ENCODE measurements around the gene CNTRL. TPM values are rescaled to one million over a fixed set of nuclear protein-coding genes. Genes with fewer than 3 reads are reported as not detected.

Gene CNTRL
- total RNA-seq, 1 experiment from 2014 or later, result 44.9 TPM

DNA sequence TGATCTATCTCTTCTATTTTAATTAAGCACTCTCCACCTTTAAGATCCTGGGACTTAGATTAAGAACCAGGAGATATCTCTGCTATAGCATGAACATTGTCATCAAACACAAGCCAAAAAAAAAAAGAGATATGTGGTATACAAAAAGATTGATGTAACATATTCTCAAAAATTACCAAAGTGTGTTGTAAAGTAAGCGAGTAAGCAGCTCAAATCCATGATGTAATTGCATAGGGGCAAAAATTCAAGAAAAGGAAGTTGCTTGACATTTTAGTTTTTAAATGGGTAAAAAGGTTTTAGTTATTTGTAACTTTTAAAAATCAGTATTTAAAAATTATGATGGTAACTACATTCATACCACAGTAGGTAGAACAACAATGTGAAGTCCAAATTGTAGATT, 40.7 kb downstream of the CNTRL start:
- H3K4me3 ChIP-seq, result no peak overlapping the region
- H3K36me3 ChIP-seq (ENCODE audit: low read depth), result no peaks in the 10 kb centered on the region
- H3K27me3 ChIP-seq (ENCODE audit: insufficient read depth, low read depth), result no peaks in the 10 kb centered on the region
- ChIA-PET CTCF (no interaction called here), POLR2A (ENCODE audit: unreplicated experiment) (interaction anchor here (0.7 kb wide), 1 partner anchor 71 kb away, joined by 3 read pairs; no protein-coding TSS in a partner anchor)
- BruUV-seq (replicated peaks), result no TSS peak
- H3K79me2 ChIP-seq (ENCODE audit: low read depth), result no peaks in the 10 kb centered on the region
- DNase-seq, result no peak
- H3K4me2 ChIP-seq, result no peak overlapping the region
- H2AFZ ChIP-seq, result no peak overlapping the region
- intact Hi-C loops (cut with micrococcal nuclease; ENCODE audit: unreplicated experiment), result no loop called here
- H3K9me2 ChIP-seq (ENCODE audit: insufficient read depth), result no peaks in the 10 kb centered on the region
- H3K4me1 ChIP-seq (replicated peaks; ENCODE audit: insufficient read depth), result no peaks in the 10 kb centered on the region
- no peak overlapping the region for H3K27ac ChIP-seq
- no peaks in the 10 kb centered on the region for H4K20me1 ChIP-seq (ENCODE audit: insufficient read depth)
- no peaks in the 10 kb centered on the region for H3F3A ChIP-seq (ENCODE audit: insufficient read depth, low read depth)
- no peak for TF ChIP-seq EZH2 (IDR thresholded peaks at IDR 0.05; ENCODE audit: low read depth)
- TF ChIP-seq, protein P1, sequence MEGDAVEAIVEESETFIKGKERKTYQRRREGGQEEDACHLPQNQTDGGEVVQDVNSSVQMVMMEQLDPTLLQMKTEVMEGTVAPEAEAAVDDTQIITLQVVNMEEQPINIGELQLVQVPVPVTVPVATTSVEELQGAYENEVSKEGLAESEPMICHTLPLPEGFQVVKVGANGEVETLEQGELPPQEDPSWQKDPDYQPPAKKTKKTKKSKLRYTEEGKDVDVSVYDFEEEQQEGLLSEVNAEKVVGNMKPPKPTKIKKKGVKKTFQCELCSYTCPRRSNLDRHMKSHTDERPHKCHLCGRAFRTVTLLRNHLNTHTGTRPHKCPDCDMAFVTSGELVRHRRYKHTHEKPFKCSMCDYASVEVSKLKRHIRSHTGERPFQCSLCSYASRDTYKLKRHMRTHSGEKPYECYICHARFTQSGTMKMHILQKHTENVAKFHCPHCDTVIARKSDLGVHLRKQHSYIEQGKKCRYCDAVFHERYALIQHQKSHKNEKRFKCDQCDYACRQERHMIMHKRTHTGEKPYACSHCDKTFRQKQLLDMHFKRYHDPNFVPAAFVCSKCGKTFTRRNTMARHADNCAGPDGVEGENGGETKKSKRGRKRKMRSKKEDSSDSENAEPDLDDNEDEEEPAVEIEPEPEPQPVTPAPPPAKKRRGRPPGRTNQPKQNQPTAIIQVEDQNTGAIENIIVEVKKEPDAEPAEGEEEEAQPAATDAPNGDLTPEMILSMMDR (conservative IDR thresholded peaks at IDR 0.05), result no peak
- no peaks in the 10 kb centered on the region for H3K9me3 ChIP-seq (ENCODE audit: insufficient read depth, low read depth)

DNA sequence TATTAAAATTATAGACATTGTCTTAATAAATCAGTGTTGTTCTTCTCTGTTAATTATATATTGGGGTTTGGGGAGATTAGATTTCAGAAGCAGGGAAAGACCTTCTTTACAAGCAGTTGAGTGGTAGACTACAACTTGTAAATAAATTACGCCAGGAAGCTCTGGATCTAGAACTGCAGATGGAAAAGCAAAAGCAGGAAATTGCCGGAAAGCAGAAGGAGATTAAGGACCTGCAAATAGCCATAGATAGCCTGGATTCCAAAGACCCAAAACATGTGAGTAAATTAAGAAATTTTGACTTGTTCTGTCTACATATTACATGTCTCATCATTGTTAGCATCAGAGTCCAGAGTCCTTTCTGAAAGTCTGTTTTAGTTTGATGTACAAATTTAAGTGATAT, 43.5 kb downstream of the CNTRL start:
- Histone ChIP-seq H3K4me2 (no peak overlapping the region), H4K20me1 (ENCODE audit: insufficient read depth) (no peaks in the 10 kb centered on the region), H3K79me2 (ENCODE audit: low read depth) (no peaks in the 10 kb centered on the region), H3K4me3 (no peak overlapping the region), H3K9me3 (ENCODE audit: insufficient read depth, low read depth) (no peaks in the 10 kb centered on the region), H3F3A (ENCODE audit: insufficient read depth, low read depth) (peaks cover 4% of the 10 kb centered on the region; the same call in 1 of the 2 replicates), H2AFZ (no peak overlapping the region), H3K36me3 (ENCODE audit: low read depth) (no peaks in the 10 kb centered on the region), H3K4me1 (replicated peaks; ENCODE audit: insufficient read depth) (peaks cover 19% of the 10 kb centered on the region; the same call in 1 of the 2 replicates), H3K27me3 (ENCODE audit: insufficient read depth, low read depth) (no peaks in the 10 kb centered on the region), H3K9me2 (ENCODE audit: insufficient read depth) (no peaks in the 10 kb centered on the region), H3K27ac (no peak overlapping the region)
- intact Hi-C loops (cut with micrococcal nuclease; ENCODE audit: unreplicated experiment), result no loop called here
- CTCF ChIA-PET, result no interaction called here
- no peak for TF ChIP-seq EZH2 (IDR thresholded peaks at IDR 0.05; ENCODE audit: low read depth)
- TF ChIP-seq, protein P1 (conservative IDR thresholded peaks at IDR 0.05), result no peak
- no TSS peak for BruUV-seq (replicated peaks)
- POLR2A ChIA-PET (ENCODE audit: unreplicated experiment), result no interaction called here
- no peak for DNase-seq

DNA sequence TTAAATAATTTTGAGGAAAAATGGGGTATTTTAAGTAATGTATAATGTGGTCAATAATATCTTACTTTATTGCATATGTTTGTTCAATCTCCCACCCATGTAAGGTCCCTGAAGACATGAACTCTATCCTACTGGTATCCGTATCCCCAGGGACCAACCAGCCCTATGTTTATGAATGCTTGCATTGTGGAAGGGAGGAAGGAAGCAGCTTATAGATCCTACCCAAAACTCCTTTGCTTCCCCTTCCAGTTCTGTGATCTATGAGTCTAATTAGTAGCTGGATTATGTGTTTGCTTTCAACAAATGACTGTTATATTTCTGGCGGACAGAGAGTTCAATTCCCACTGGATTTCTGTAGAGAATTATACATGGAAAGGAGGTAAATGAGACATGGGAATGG, 45.6 kb downstream of the CNTRL start:
- no peak overlapping the region for H3K27ac ChIP-seq
- no peak overlapping the region for H2AFZ ChIP-seq
- peaks cover 4% of the 10 kb centered on the region; the same call in 1 of the 2 replicates for H3F3A ChIP-seq (ENCODE audit: insufficient read depth, low read depth)
- ChIA-PET POLR2A (ENCODE audit: unreplicated experiment) (interaction anchor here (0.8 kb wide), 1 partner anchor 9 kb away, joined by 8 read pairs; no protein-coding TSS in a partner anchor), CTCF (no interaction called here)
- H3K27me3 ChIP-seq (ENCODE audit: insufficient read depth, low read depth), result no peaks in the 10 kb centered on the region
- no peaks in the 10 kb centered on the region for H3K9me2 ChIP-seq (ENCODE audit: insufficient read depth)
- BruUV-seq (replicated peaks), result no TSS peak
- H3K9me3 ChIP-seq (ENCODE audit: insufficient read depth, low read depth), result no peaks in the 10 kb centered on the region
- no peak overlapping the region for H3K4me2 ChIP-seq
- no peak overlapping the region for H3K4me3 ChIP-seq
- H3K4me1 ChIP-seq (replicated peaks; ENCODE audit: insufficient read depth), result peaks cover 19% of the 10 kb centered on the region; the same call in 1 of the 2 replicates
- no peaks in the 10 kb centered on the region for H4K20me1 ChIP-seq (ENCODE audit: insufficient read depth)
- DNase-seq, result no peak
- intact Hi-C loops (cut with micrococcal nuclease; ENCODE audit: unreplicated experiment), result loop anchor here (2.0 to 5.0 kb wide), 2 partner anchors 37 to 46 kb away; partner anchors contain the start of gene CNTRL
- no peaks in the 10 kb centered on the region for H3K36me3 ChIP-seq (ENCODE audit: low read depth)
- TF ChIP-seq, protein P1 (conservative IDR thresholded peaks at IDR 0.05), result no peak
- TF ChIP-seq EZH2 (IDR thresholded peaks at IDR 0.05; ENCODE audit: low read depth), result no peak
- no peaks in the 10 kb centered on the region for H3K79me2 ChIP-seq (ENCODE audit: low read depth)

Measured in PC-9 (cell line).